K562 (cell line): ENCODE results near the gene LMBR1L. TPM values are rescaled to one million over a fixed set of nuclear protein-coding genes. Genes with fewer than 3 reads are reported as not detected.
A peak's percentile ranks its signal among the peaks of the same experiment; 100 is the strongest.

Source experiments
- CHD4 ChIP-seq: fragments of 200-600 bp; sonication (generic); IDR thresholded peaks from 3 replicates; pipeline ENCODE4 v1.6.1; 2012; ENCODE audit warnings: low read depth, mild to moderate bottlenecking, mixed read lengths, low read length, inconsistent platforms; ENCODE audit not compliant: insufficient read depth, insufficient replicate concordance, poor library complexity, severe bottlenecking
- CXXC5 ChIP-seq: fragments of 250-450 bp; sonication (Bioruptor Pico); IDR thresholded peaks from 2 replicates; pipeline ENCODE4 v1.8.0; 2022; ENCODE audit warnings: inconsistent platforms, mild to moderate bottlenecking, moderate library complexity
- JUND ChIP-seq, 2 experiments: IDR thresholded peaks; 2 replicates in 1 of 2; 3 replicates in 1 of 2; pipeline ENCODE4 v1.6.1; 2011; ENCODE audit warnings: borderline replicate concordance in 2 of 2, low read depth in 2 of 2, low read length in 2 of 2, improper control_type of control experiment in 1 of 2, missing biosample characterization in 1 of 2, missing genetic modification characterization in 1 of 2, missing genetic modification reagents in 1 of 2
- MECOM ChIP-seq: fragments of 250-450 bp; sonication (Bioruptor Pico); IDR thresholded peaks from 2 replicates; pipeline ENCODE4 v1.8.0; 2022; ENCODE audit warnings: inconsistent platforms
- MYC ChIP-seq, 2 experiments: fragments of 250-450 bp in 1 of 2; sonication (Bioruptor Pico) in 1 of 2; IDR thresholded peaks; 2 replicates each; pipeline versions ENCODE4 v1.5.1 to v1.6.1; 2012 to 2021; ENCODE audit warnings: low read depth in 2 of 2, borderline replicate concordance in 1 of 2, improper control_type of control experiment in 1 of 2, low read length in 1 of 2, mild to moderate bottlenecking in 1 of 2, moderate library complexity in 1 of 2
- NR2C2 ChIP-seq, 2 experiments: fragments of 200-800 bp in 1 of 2; sonication (Bioruptor generic) in 1 of 2; sonication (generic) in 1 of 2; formaldehyde crosslinking in 1 of 2; IDR thresholded peaks; 2 replicates each; pipeline versions ENCODE4 v1.6.1 to v1.8.0; 2016 to 2022; ENCODE audit warnings: mild to moderate bottlenecking in 1 of 2, missing compliant biosample characterization in 1 of 2, missing genetic modification characterization in 1 of 2, missing genetic modification reagents in 1 of 2
- RCOR1 ChIP-seq, 2 experiments: IDR thresholded peaks; 2 replicates each; pipeline ENCODE4 v1.6.1; 2012; ENCODE audit warnings: low read depth in 2 of 2, low read length in 2 of 2, borderline replicate concordance in 1 of 2, improper control_type of control experiment in 1 of 2
- RFX1 ChIP-seq: fragments of 450-650 bp; IDR thresholded peaks from 2 replicates; pipeline ENCODE4 v1.6.1; 2016; ENCODE audit warnings: mild to moderate bottlenecking, moderate library complexity
- SETDB1 ChIP-seq: IDR thresholded peaks from one replicate; pipeline ENCODE4 v1.6.1; 2012; ENCODE audit warnings: low read length, control low read depth, inconsistent platforms
- TCF7 ChIP-seq: sonication (generic); IDR thresholded peaks from 2 replicates; pipeline ENCODE4 v1.6.1; 2016; ENCODE audit warnings: antibody characterized with exemption, borderline replicate concordance
- ZNF197 ChIP-seq: fragments of 200-800 bp; sonication (Bioruptor generic); IDR thresholded peaks from 2 replicates; pipeline ENCODE4 v1.6.1; 2016; ENCODE audit warnings: low read depth, missing genetic modification characterization, missing compliant biosample characterization
- ZNF212 ChIP-seq: fragments of 450-650 bp; formaldehyde crosslinking; IDR thresholded peaks from 2 replicates; pipeline ENCODE4 v1.4.0; 2020; ENCODE audit warnings: mild to moderate bottlenecking
- ZNF217 ChIP-seq: sonication (generic); formaldehyde crosslinking; IDR thresholded peaks from 2 replicates; pipeline ENCODE4 v1.8.0; 2022; ENCODE audit warnings: mild to moderate bottlenecking, missing genetic modification reagents
- ZNF354B ChIP-seq: fragments of 250-450 bp; sonication (Bioruptor Pico); IDR thresholded peaks from 2 replicates; pipeline ENCODE4 v1.4.0; 2020
- polyA plus RNA-seq, 8 experiments: library from polyadenylated mRNA; depleted of rRNA in 4 of 8; stranded (reverse) in 5 of 8; unstranded in 3 of 8; fragments of >200 nt; fragmentation: Nextera tagmentation in 2 of 8; fragmentation: Illumina TruSeq in 1 of 8; extraction: Ambion mirVana in 2 of 8; extraction: Trizol in 1 of 8; gene quantifications; 2 replicates each; pipeline versions ENCODE4 v1.2.1 to v1.2.3, GENCODE V29; 2011 to 2014; ENCODE audit warnings: inconsistent platforms in 1 of 8, missing spikeins in 1 of 8
- total RNA-seq, 7 experiments: library from RNA; depleted of rRNA in 6 of 7; stranded (reverse); fragments of >200 nt in 6 of 7; fragmentation: Illumina TruSeq in 2 of 7; extraction: Trizol in 2 of 7; gene quantifications; 2 replicates each; pipeline versions ENCODE4 v1.2.1 to v1.2.3, GENCODE V29; 2011 to 2021; ENCODE audit warnings: low replicate concordance in 1 of 7
- TF ChIP-seq, protein P1 (sequence below): sonication (generic); formaldehyde crosslinking; IDR thresholded peaks from 2 replicates; pipeline ENCODE4 v1.8.0; 2023; ENCODE audit warnings: missing genetic modification reagents, mild to moderate bottlenecking, borderline replicate concordance
- TF ChIP-seq, protein P2 (sequence below): fragments of 450-650 bp; IDR thresholded peaks from 2 replicates; pipeline ENCODE4 v1.7.1; 2018; ENCODE audit warnings: mild to moderate bottlenecking, low read depth; ENCODE audit not compliant: partially characterized antibody
- TF ChIP-seq, protein P3 (sequence below): fragments of 450-650 bp; formaldehyde crosslinking; IDR thresholded peaks from 2 replicates; pipeline ENCODE4 v1.4.0; 2020; ENCODE audit warnings: mild to moderate bottlenecking, moderate library complexity

LMBR1L gene
- total and polyA plus RNA-seq, 9 of the 15 experiments (the other 6 are each of a cell fraction or from before 2014, with no cell fraction given), result 2.5 to 57.0 (median 31.1) TPM

DNA sequence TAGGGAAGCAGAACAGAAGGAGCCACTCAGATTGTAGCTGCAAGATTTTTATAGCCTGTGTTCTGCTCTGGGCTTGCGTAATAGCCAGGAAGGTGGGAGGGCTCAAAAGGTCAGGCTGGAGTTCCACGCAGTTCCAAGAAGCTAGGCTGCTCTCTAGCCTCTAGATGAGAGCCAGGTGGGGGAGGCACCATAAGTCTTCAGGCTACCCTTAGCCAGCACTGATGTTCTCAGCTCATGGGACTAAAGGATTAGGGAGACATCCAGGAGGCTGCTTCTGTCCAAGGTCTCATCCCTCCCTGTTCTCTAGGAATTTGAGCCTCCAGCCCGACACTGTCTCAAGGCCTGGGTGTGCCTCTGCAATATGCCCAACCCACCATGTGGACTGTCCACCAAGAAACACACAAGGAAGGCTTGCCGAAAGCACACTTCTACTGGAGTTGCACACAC is 1.7 kb downstream of the LMBR1L start (continued):
- 0 out of 2 replicates have a peak, but pooled peaks have one; percentile 7 for TF ChIP-seq MYC (IDR thresholded peaks at IDR 0.05; ENCODE audit: low read depth, low read length)
- TF ChIP-seq MYC (CRISPR knock-in tag; IDR thresholded peaks at IDR 0.05; ENCODE audit: borderline replicate concordance, low read depth), result no peak
- no peak for TF ChIP-seq RFX1
- TF ChIP-seq ZNF197 (CRISPR knock-in tag), result no peak
- peak in 1 of 2 experiments; percentile 54; a peak in 1 of 4 replicates for TF ChIP-seq RCOR1 (IDR thresholded peaks at IDR 0.05; ENCODE audit: borderline replicate concordance in 1 of 2, low read depth in 2 of 2, low read length in 2 of 2)
- TF ChIP-seq ZNF354B (CRISPR knock-in tag), result no peak
- no peak for TF ChIP-seq CHD4
- TF ChIP-seq ZNF212 (CRISPR knock-in tag), result no peak
- no peak for TF ChIP-seq ZNF217
- peak; percentile 60 for TF ChIP-seq JUND (IDR thresholded peaks at IDR 0.05; ENCODE audit: borderline replicate concordance, low read depth, low read length)
- peak; percentile 17; the same call in 1 of the 3 replicates for TF ChIP-seq JUND (tag; IDR thresholded peaks at IDR 0.05; ENCODE audit: borderline replicate concordance, low read depth, low read length)
- TF ChIP-seq, protein P1, sequence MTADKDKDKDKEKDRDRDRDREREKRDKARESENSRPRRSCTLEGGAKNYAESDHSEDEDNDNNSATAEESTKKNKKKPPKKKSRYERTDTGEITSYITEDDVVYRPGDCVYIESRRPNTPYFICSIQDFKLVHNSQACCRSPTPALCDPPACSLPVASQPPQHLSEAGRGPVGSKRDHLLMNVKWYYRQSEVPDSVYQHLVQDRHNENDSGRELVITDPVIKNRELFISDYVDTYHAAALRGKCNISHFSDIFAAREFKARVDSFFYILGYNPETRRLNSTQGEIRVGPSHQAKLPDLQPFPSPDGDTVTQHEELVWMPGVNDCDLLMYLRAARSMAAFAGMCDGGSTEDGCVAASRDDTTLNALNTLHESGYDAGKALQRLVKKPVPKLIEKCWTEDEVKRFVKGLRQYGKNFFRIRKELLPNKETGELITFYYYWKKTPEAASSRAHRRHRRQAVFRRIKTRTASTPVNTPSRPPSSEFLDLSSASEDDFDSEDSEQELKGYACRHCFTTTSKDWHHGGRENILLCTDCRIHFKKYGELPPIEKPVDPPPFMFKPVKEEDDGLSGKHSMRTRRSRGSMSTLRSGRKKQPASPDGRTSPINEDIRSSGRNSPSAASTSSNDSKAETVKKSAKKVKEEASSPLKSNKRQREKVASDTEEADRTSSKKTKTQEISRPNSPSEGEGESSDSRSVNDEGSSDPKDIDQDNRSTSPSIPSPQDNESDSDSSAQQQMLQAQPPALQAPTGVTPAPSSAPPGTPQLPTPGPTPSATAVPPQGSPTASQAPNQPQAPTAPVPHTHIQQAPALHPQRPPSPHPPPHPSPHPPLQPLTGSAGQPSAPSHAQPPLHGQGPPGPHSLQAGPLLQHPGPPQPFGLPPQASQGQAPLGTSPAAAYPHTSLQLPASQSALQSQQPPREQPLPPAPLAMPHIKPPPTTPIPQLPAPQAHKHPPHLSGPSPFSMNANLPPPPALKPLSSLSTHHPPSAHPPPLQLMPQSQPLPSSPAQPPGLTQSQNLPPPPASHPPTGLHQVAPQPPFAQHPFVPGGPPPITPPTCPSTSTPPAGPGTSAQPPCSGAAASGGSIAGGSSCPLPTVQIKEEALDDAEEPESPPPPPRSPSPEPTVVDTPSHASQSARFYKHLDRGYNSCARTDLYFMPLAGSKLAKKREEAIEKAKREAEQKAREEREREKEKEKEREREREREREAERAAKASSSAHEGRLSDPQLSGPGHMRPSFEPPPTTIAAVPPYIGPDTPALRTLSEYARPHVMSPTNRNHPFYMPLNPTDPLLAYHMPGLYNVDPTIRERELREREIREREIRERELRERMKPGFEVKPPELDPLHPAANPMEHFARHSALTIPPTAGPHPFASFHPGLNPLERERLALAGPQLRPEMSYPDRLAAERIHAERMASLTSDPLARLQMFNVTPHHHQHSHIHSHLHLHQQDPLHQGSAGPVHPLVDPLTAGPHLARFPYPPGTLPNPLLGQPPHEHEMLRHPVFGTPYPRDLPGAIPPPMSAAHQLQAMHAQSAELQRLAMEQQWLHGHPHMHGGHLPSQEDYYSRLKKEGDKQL, result no peak
- TF ChIP-seq SETDB1, result no peak
- 0 out of 2 replicates have a peak, but pooled peaks have one; percentile 16 for TF ChIP-seq MECOM (CRISPR knock-in tag)
- TF ChIP-seq, protein P2, sequence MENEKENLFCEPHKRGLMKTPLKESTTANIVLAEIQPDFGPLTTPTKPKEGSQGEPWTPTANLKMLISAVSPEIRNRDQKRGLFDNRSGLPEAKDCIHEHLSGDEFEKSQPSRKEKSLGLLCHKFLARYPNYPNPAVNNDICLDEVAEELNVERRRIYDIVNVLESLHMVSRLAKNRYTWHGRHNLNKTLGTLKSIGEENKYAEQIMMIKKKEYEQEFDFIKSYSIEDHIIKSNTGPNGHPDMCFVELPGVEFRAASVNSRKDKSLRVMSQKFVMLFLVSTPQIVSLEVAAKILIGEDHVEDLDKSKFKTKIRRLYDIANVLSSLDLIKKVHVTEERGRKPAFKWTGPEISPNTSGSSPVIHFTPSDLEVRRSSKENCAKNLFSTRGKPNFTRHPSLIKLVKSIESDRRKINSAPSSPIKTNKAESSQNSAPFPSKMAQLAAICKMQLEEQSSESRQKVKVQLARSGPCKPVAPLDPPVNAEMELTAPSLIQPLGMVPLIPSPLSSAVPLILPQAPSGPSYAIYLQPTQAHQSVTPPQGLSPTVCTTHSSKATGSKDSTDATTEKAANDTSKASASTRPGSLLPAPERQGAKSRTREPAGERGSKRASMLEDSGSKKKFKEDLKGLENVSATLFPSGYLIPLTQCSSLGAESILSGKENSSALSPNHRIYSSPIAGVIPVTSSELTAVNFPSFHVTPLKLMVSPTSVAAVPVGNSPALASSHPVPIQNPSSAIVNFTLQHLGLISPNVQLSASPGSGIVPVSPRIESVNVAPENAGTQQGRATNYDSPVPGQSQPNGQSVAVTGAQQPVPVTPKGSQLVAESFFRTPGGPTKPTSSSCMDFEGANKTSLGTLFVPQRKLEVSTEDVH, result no peak
- TF ChIP-seq, protein P3, sequence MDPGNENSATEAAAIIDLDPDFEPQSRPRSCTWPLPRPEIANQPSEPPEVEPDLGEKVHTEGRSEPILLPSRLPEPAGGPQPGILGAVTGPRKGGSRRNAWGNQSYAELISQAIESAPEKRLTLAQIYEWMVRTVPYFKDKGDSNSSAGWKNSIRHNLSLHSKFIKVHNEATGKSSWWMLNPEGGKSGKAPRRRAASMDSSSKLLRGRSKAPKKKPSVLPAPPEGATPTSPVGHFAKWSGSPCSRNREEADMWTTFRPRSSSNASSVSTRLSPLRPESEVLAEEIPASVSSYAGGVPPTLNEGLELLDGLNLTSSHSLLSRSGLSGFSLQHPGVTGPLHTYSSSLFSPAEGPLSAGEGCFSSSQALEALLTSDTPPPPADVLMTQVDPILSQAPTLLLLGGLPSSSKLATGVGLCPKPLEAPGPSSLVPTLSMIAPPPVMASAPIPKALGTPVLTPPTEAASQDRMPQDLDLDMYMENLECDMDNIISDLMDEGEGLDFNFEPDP, result no peak
- TF ChIP-seq NR2C2 (CRISPR knock-in tag; IDR thresholded peaks at IDR 0.05), result no peak
- TF ChIP-seq NR2C2 (tag; IDR thresholded peaks at IDR 0.05), result peak; percentile 83
- TF ChIP-seq TCF7, result no peak
- peak; percentile 66 for TF ChIP-seq CXXC5 (CRISPR knock-in tag)
